Measurements from ENCODE around the gene SYNM. TPM values are rescaled to one million over a fixed set of nuclear protein-coding genes. Genes with fewer than 3 reads are reported as not detected.

Gene SYNM
- total RNA-seq, 1 donor from 2014 or later: 36.4 TPM

Other genes with a start within 250 kb of the SYNM start
- not detected for gene PGPEP1L, start 97.3 kb upstream of the SYNM start, total RNA-seq
- gene TTC23, start 144.5 kb downstream of the SYNM start, total RNA-seq: 18.7 TPM
- 20.7 TPM for gene LRRC28, start 146.4 kb downstream of the SYNM start, total RNA-seq